GM12878 (cell line): ENCODE data around the gene ABCF1. TPM values are rescaled to one million over a fixed set of nuclear protein-coding genes. Genes with fewer than 3 reads are reported as not detected.

ENCODE experiments used
- BHLHE40 ChIP-seq, 2 experiments: fragments of 450-650 bp in 1 of 2; IDR thresholded peaks; 2 replicates each; pipeline ENCODE4 v1.6.1; 2011 to 2017; ENCODE audit warnings: low read depth in 2 of 2, borderline replicate concordance in 1 of 2, improper control_type of control experiment in 1 of 2, low read length in 1 of 2, mild to moderate bottlenecking in 1 of 2
- CHD1 ChIP-seq: IDR thresholded peaks from 2 replicates; pipeline ENCODE4 v1.6.1; 2012; ENCODE audit warnings: low read depth, low read length, improper control_type of control experiment
- CREB1 ChIP-seq: IDR thresholded peaks from 2 replicates; pipeline ENCODE4 v1.6.1; 2012; ENCODE audit warnings: low read depth, mild to moderate bottlenecking, inconsistent platforms
- EGR1 ChIP-seq, 2 experiments: IDR thresholded peaks; 1 replicate in 1 of 2; 2 replicates in 1 of 2; pipeline ENCODE4 v1.6.1; 2011 to 2012; ENCODE audit warnings: low read depth in 2 of 2, low read length in 2 of 2, borderline replicate concordance in 1 of 2, mild to moderate bottlenecking in 1 of 2, moderate library complexity in 1 of 2
- EP300 ChIP-seq, 2 experiments: fragments of 150-350 bp in 1 of 2; IDR thresholded peaks; 2 replicates each; pipeline ENCODE4 v1.6.1; 2011 to 2012; ENCODE audit warnings: low read depth in 2 of 2, low read length in 2 of 2, borderline replicate concordance in 1 of 2, improper control_type of control experiment in 1 of 2, inconsistent platforms in 1 of 2; ENCODE audit not compliant: control insufficient read depth in 1 of 2
- ETV6 ChIP-seq, 2 experiments: fragments of 450-650 bp in 1 of 2; IDR thresholded peaks in 1 of 2; conservative IDR thresholded peaks in 1 of 2; 2 replicates each; pipeline ENCODE4 v1.6.1; 2014; ENCODE audit warnings: antibody characterized with exemption in 1 of 2, borderline replicate concordance in 1 of 2, low read depth in 1 of 2, mild to moderate bottlenecking in 1 of 2, moderate library complexity in 1 of 2
- LARP7 ChIP-seq: fragments of 450-650 bp; IDR thresholded peaks from 2 replicates; pipeline ENCODE4 v1.6.1; 2017; ENCODE audit warnings: mild to moderate bottlenecking
- NBN ChIP-seq: fragments of 450-650 bp; IDR thresholded peaks from 2 replicates; pipeline ENCODE4 v1.6.1; 2016
- NR2C2 ChIP-seq: IDR thresholded peaks from 2 replicates; pipeline ENCODE4 v1.6.1; 2011; ENCODE audit warnings: borderline replicate concordance, low read depth; ENCODE audit not compliant: control insufficient read depth, insufficient read length
- PML ChIP-seq: IDR thresholded peaks from 2 replicates; pipeline ENCODE4 v1.6.1; 2012; ENCODE audit warnings: low read length, inconsistent platforms
- RB1 ChIP-seq: fragments of 450-650 bp; formaldehyde crosslinking; IDR thresholded peaks from 2 replicates; pipeline ENCODE4 v1.6.1; 2017; ENCODE audit warnings: mild to moderate bottlenecking, borderline replicate concordance
- SIN3A ChIP-seq: IDR thresholded peaks from 2 replicates; pipeline ENCODE4 v1.6.1; 2012; ENCODE audit warnings: low read depth, low read length, improper control_type of control experiment
- SIX5 ChIP-seq: IDR thresholded peaks from 2 replicates; pipeline ENCODE4 v1.6.1; 2011; ENCODE audit warnings: mild to moderate bottlenecking, low read depth, low read length, moderate library complexity; ENCODE audit not compliant: severe bottlenecking
- SMAD5 ChIP-seq: IDR thresholded peaks from 2 replicates; pipeline ENCODE4 v1.6.1; 2016; ENCODE audit warnings: antibody characterized with exemption, low read depth
- SP1 ChIP-seq: IDR thresholded peaks from one replicate; pipeline ENCODE4 v1.6.1; 2011; ENCODE audit warnings: low read depth, low read length
- SRF ChIP-seq, 2 experiments: IDR thresholded peaks; 2 replicates each; pipeline ENCODE4 v1.6.1; 2011; ENCODE audit warnings: low read depth in 2 of 2, low read length in 2 of 2, mild to moderate bottlenecking in 1 of 2, moderate library complexity in 1 of 2
- ZNF207 ChIP-seq: fragments of 450-650 bp; IDR thresholded peaks from 2 replicates; pipeline ENCODE4 v1.6.1; 2014; ENCODE audit warnings: antibody characterized with exemption, mild to moderate bottlenecking, borderline replicate concordance
- polyA plus RNA-seq, 11 experiments: library from polyadenylated mRNA; depleted of rRNA in 4 of 11; unstranded in 6 of 11; stranded (reverse) in 5 of 11; fragments of >200 nt; fragmentation: Nextera tagmentation in 4 of 11; fragmentation: Illumina TruSeq in 1 of 11; extraction: Ambion mirVana in 4 of 11; extraction: Trizol in 1 of 11; gene quantifications; 1 replicate in 1 of 11; 2 replicates in 10 of 11; pipeline versions ENCODE4 v1.2.1 to v1.2.3, GENCODE V29; 2011 to 2016; ENCODE audit warnings: inconsistent platforms in 2 of 11, missing spikeins in 2 of 11, low read depth in 1 of 11
- total RNA-seq, 4 experiments: library from RNA; depleted of rRNA in 3 of 4; stranded (reverse); fragments of >200 nt in 3 of 4; fragmentation: Illumina TruSeq in 1 of 4; extraction: Trizol in 1 of 4; gene quantifications; 2 replicates each; pipeline versions ENCODE4 v1.2.1 to v1.2.3, GENCODE V29; 2013 to 2021
- TF ChIP-seq, protein P1 (sequence below): IDR thresholded peaks from 2 replicates; pipeline ENCODE4 v1.6.1; 2012; ENCODE audit warnings: improper control_type of control experiment, low read depth, low read length; ENCODE audit not compliant: insufficient replicate concordance
- TF ChIP-seq, protein P2 (sequence below): fragments of 450-650 bp; IDR thresholded peaks from 2 replicates; pipeline ENCODE4 v1.6.1; 2017; ENCODE audit warnings: low read depth, mild to moderate bottlenecking, moderate library complexity
- TF ChIP-seq, protein P3 (sequence below): fragments of 450-650 bp; IDR thresholded peaks from 2 replicates; pipeline ENCODE4 v1.6.1; 2016; ENCODE audit warnings: mild to moderate bottlenecking

The ABCF1 gene
- total and polyA plus RNA-seq, 10 of the 15 experiments (the other 5 are each of a cell fraction or from before 2014, with no cell fraction given): 21.3 to 79.6 (median 55.9) TPM

DNA sequence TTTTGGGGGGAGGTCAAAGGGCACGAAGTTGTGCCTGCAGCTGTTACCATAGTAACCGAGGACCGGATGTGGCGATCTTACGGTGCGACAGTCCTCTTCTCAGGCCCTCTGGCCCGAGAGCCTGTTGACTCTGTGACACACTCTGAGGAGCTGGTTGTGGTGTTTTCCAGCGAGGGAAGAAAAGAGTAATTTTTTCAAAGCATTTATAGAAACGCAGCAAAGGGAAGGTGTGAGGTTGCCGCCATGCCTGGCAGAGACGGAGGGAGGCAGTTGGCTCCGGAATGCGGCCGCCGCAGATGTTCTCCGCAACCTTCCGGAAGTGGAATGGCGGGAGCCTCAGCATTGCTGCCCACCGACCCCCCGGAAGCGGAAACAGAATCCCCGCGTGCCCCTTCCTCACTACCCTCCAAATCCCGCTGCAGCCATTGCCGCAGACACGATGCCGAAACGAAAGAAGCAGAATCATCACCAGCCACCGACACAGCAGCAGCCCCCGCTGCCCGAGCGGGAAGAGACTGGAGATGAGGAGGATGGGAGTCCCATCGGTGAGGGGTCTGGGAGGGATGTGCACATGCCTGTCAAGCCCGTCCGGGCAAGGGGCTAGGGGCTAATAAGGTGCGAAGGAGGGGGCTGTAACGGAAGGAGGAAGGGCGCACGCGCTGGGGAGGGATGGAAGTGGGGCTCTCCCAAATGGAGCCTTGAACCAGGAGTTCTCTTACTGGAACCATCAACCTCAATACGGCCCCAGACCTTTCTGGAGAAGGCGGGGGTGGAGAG lies 14.1 kb upstream of the ABCF1 start, which contains the start of gene PRR3 (continued):
- TF ChIP-seq, protein P1, sequence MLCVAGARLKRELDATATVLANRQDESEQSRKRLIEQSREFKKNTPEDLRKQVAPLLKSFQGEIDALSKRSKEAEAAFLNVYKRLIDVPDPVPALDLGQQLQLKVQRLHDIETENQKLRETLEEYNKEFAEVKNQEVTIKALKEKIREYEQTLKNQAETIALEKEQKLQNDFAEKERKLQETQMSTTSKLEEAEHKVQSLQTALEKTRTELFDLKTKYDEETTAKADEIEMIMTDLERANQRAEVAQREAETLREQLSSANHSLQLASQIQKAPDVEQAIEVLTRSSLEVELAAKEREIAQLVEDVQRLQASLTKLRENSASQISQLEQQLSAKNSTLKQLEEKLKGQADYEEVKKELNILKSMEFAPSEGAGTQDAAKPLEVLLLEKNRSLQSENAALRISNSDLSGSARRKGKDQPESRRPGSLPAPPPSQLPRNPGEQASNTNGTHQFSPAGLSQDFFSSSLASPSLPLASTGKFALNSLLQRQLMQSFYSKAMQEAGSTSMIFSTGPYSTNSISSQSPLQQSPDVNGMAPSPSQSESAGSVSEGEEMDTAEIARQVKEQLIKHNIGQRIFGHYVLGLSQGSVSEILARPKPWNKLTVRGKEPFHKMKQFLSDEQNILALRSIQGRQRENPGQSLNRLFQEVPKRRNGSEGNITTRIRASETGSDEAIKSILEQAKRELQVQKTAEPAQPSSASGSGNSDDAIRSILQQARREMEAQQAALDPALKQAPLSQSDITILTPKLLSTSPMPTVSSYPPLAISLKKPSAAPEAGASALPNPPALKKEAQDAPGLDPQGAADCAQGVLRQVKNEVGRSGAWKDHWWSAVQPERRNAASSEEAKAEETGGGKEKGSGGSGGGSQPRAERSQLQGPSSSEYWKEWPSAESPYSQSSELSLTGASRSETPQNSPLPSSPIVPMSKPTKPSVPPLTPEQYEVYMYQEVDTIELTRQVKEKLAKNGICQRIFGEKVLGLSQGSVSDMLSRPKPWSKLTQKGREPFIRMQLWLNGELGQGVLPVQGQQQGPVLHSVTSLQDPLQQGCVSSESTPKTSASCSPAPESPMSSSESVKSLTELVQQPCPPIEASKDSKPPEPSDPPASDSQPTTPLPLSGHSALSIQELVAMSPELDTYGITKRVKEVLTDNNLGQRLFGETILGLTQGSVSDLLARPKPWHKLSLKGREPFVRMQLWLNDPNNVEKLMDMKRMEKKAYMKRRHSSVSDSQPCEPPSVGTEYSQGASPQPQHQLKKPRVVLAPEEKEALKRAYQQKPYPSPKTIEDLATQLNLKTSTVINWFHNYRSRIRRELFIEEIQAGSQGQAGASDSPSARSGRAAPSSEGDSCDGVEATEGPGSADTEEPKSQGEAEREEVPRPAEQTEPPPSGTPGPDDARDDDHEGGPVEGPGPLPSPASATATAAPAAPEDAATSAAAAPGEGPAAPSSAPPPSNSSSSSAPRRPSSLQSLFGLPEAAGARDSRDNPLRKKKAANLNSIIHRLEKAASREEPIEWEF: peak; percentile 21
- TF ChIP-seq SIN3A (peak; percentile 77), CHD1 (0 out of 2 replicates have a peak, but pooled peaks have one; percentile 47), ZNF207 (peak; percentile 49; the same call in 1 of the 2 replicates), BHLHE40 (IDR thresholded peaks at IDR 0.05; ENCODE audit: borderline replicate concordance in 1 of 2, low read depth in 2 of 2, low read length in 1 of 2) (peak in 1 of 2 experiments; percentile 56; a peak in 2 of 4 replicates), SRF (IDR thresholded peaks at IDR 0.05; ENCODE audit: low read depth in 2 of 2, low read length in 2 of 2) (peak; percentile 1 to 63; a peak in 1 of 4 replicates), SMAD5 (peak; percentile 63), SP1 (peak; percentile 22), PML (peak; percentile 88), EP300 (IDR thresholded peaks at IDR 0.05; ENCODE audit: borderline replicate concordance in 1 of 2, control insufficient read depth in 1 of 2, low read depth in 2 of 2, low read length in 2 of 2) (peak in 1 of 2 experiments; percentile 61; a peak in 1 of 4 replicates), SIX5 (peak; percentile 42), CREB1 (peak; percentile 95), NR2C2 (peak; percentile 90), ETV6 (conservative IDR thresholded peaks at IDR 0.05 in 1 of 2, IDR thresholded peaks at IDR 0.05 in 1 of 2; ENCODE audit: borderline replicate concordance in 1 of 2, low read depth in 1 of 2) (no peak; a peak in 1 of 4 replicates), NBN (0 out of 2 replicates have a peak, but pooled peaks have one; percentile 75), RB1 (peak; percentile 63), EGR1 (IDR thresholded peaks at IDR 0.05; ENCODE audit: borderline replicate concordance in 1 of 2, low read depth in 2 of 2, low read length in 2 of 2) (peak in 1 of 2 experiments; percentile 85; a peak in 2 of 3 replicates), LARP7 (peak; percentile 67; the same call in 1 of the 2 replicates)
- TF ChIP-seq, protein P2, sequence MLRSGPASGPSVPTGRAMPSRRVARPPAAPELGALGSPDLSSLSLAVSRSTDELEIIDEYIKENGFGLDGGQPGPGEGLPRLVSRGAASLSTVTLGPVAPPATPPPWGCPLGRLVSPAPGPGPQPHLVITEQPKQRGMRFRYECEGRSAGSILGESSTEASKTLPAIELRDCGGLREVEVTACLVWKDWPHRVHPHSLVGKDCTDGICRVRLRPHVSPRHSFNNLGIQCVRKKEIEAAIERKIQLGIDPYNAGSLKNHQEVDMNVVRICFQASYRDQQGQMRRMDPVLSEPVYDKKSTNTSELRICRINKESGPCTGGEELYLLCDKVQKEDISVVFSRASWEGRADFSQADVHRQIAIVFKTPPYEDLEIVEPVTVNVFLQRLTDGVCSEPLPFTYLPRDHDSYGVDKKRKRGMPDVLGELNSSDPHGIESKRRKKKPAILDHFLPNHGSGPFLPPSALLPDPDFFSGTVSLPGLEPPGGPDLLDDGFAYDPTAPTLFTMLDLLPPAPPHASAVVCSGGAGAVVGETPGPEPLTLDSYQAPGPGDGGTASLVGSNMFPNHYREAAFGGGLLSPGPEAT: peak; percentile 97
- TF ChIP-seq, protein P3, sequence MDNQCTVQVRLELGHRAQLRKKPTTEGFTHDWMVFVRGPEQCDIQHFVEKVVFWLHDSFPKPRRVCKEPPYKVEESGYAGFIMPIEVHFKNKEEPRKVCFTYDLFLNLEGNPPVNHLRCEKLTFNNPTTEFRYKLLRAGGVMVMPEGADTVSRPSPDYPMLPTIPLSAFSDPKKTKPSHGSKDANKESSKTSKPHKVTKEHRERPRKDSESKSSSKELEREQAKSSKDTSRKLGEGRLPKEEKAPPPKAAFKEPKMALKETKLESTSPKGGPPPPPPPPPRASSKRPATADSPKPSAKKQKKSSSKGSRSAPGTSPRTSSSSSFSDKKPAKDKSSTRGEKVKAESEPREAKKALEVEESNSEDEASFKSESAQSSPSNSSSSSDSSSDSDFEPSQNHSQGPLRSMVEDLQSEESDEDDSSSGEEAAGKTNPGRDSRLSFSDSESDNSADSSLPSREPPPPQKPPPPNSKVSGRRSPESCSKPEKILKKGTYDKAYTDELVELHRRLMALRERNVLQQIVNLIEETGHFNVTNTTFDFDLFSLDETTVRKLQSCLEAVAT: peak; percentile 75; the same call in 1 of the 2 replicates
